Fibroblast of upper back skin (primary cell): Measurements from ENCODE around the gene MYO9B.

Experiments
- DNase-seq: peaks from one replicate; pipeline ENCODE4 v3.0.0-alpha.2; 2013

Gene MYO9B

GRCh38 chr19:17244618-17245534 is 169.3 kb downstream of the MYO9B start:
- DNase-seq, result no peak

- DNase-seq, result no peak
Observed at GRCh38 chr19:17245535-17245984, 170.0 kb downstream of the MYO9B start, which contains the start of gene NR2F6. Gene NR2F6, minus strand, starts transcription at chr19:17245919. Its CDS starts 699 bp downstream, at chr19:17245220.

- DNase-seq, result no peak
Observed at GRCh38 chr19:17246681-17247425, 171.3 kb downstream of the MYO9B start.

GRCh38 chr19:17248011-17248776 is 172.6 kb downstream of the MYO9B start:
- no peak for DNase-seq

GRCh38 chr19:17249887-17250548 is 174.4 kb downstream of the MYO9B start:
- no peak for DNase-seq

- no peak for DNase-seq
Observed at GRCh38 chr19:17254636-17255035, 179.1 kb downstream of the MYO9B start.

GRCh38 chr19:17255150-17255621 is 179.6 kb downstream of the MYO9B start:
- no peak for DNase-seq

- no peak for DNase-seq
Observed at GRCh38 chr19:17256130-17256529, 180.6 kb downstream of the MYO9B start.

GRCh38 chr19:17259118-17259780 is 183.7 kb downstream of the MYO9B start:
- DNase-seq, result no peak

GRCh38 chr19:17259934-17260333 is 184.4 kb downstream of the MYO9B start:
- DNase-seq, result no peak

GRCh38 chr19:17260842-17261325 is 185.3 kb downstream of the MYO9B start:
- DNase-seq, result peak; percentile 69

- DNase-seq, result no peak
Observed at GRCh38 chr19:17262557-17262956, 187.0 kb downstream of the MYO9B start.
